ENCODE data around the gene DHCR7.

DHCR7 gene

GRCh38 chr11:71451596-71452198 lies 3.5 kb upstream of the DHCR7 start:
- TF ChIP-seq CTCF (conservative IDR thresholded peaks at IDR 0.05; ENCODE audit: low read depth, low read length) = no peak
- peak overlapping the region; percentile 83 for H3K4me3 ChIP-seq (ENCODE audit: low read length)
- no peak for DNase-seq (ENCODE audit: low read depth)

GRCh38 chr11:71450939-71451338 lies 2.7 kb upstream of the DHCR7 start:
- DNase-seq (ENCODE audit: low read depth) = no peak

GRCh38 chr11:71450507-71450906 lies 2.3 kb upstream of the DHCR7 start:
- no peak for TF ChIP-seq CTCF (conservative IDR thresholded peaks at IDR 0.05; ENCODE audit: low read depth, low read length)
- no peak for DNase-seq (ENCODE audit: low read depth)
- H3K4me3 ChIP-seq (ENCODE audit: low read length) = no peak overlapping the region

More at GRCh38 chr11:71450939-71451338, 2.7 kb upstream of the DHCR7 start:
- TF ChIP-seq CTCF (conservative IDR thresholded peaks at IDR 0.05; ENCODE audit: low read depth, low read length) = no peak
- no peak overlapping the region for H3K4me3 ChIP-seq (ENCODE audit: low read length)

- no peak for TF ChIP-seq CTCF (conservative IDR thresholded peaks at IDR 0.05; ENCODE audit: low read depth, low read length)
- peak overlapping the region; percentile 92 for H3K4me3 ChIP-seq (ENCODE audit: low read length)
- no peak for DNase-seq (ENCODE audit: low read depth)
Measured at GRCh38 chr11:71449596-71449995, 1.4 kb upstream of the DHCR7 start.

- DNase-seq (ENCODE audit: low read depth) = no peak
- peak overlapping the region; percentile 80 for H3K4me3 ChIP-seq (ENCODE audit: low read length)
- no peak for TF ChIP-seq CTCF (conservative IDR thresholded peaks at IDR 0.05; ENCODE audit: low read depth, low read length)
Measured at GRCh38 chr11:71447791-71448256, 369 bp downstream of the DHCR7 start.

- DNase-seq (ENCODE audit: low read depth) = no peak
- H3K4me3 ChIP-seq (ENCODE audit: low read length) = peak overlapping the region; percentile 80
- TF ChIP-seq CTCF (conservative IDR thresholded peaks at IDR 0.05; ENCODE audit: low read depth, low read length) = no peak
Measured at GRCh38 chr11:71446942-71447688, 1.1 kb downstream of the DHCR7 start.

GRCh38 chr11:71446150-71446549 lies 2.0 kb downstream of the DHCR7 start:
- no peak overlapping the region for H3K4me3 ChIP-seq (ENCODE audit: low read length)

More at GRCh38 chr11:71446150-71446549, 2.0 kb downstream of the DHCR7 start:
- no peak for DNase-seq (ENCODE audit: low read depth)
- TF ChIP-seq CTCF (conservative IDR thresholded peaks at IDR 0.05; ENCODE audit: low read depth, low read length) = no peak

Data from retinal pigment epithelial cell (primary cell).